RWPE2 (cell line): Measurements from ENCODE around the gene CDC45.

Source experiments
- ATAC-seq: fragments of 200-7000 bp; cut with Tn5 transposase; 3 replicates; pipeline ENCODE4 v1.9.1; 2021; ENCODE audit warnings: low read depth
- DNase-seq: peaks from one replicate; pipeline ENCODE4 v3.0.0-alpha.2; 2020; ENCODE audit warnings: low spot score
- H3K27ac ChIP-seq: fragments of 450-650 bp; 2 replicates; pipeline ENCODE4 v1.5.1; 2017; ENCODE audit warnings: mild to moderate bottlenecking; ENCODE audit not compliant: poor library complexity, severe bottlenecking
- H3K27me3 ChIP-seq: fragments of 250-450 bp; sonication (Bioruptor Pico); 2 replicates; pipeline ENCODE4 v1.5.1; 2021; ENCODE audit warnings: mild to moderate bottlenecking, moderate library complexity; ENCODE audit not compliant: insufficient read depth, poor library complexity, severe bottlenecking
- H3K36me3 ChIP-seq: fragments of 250-450 bp; sonication (Bioruptor Pico); 2 replicates; pipeline ENCODE4 v1.5.1; 2020; ENCODE audit warnings: low read depth, mild to moderate bottlenecking, moderate library complexity
- H3K4me1 ChIP-seq: fragments of 250-450 bp; sonication (Bioruptor Pico); 2 replicates; pipeline ENCODE4 v1.5.1; 2021; ENCODE audit warnings: mild to moderate bottlenecking, moderate library complexity; ENCODE audit not compliant: insufficient read depth, poor library complexity, severe bottlenecking
- H3K4me3 ChIP-seq: fragments of 250-450 bp; sonication (Bioruptor Pico); 2 replicates; pipeline ENCODE4 v1.5.1; 2021; ENCODE audit warnings: mild to moderate bottlenecking, moderate library complexity; ENCODE audit not compliant: severe bottlenecking
- H3K9me3 ChIP-seq: fragments of 250-450 bp; sonication (Bioruptor Pico); 2 replicates; pipeline ENCODE4 v1.5.1; 2021; ENCODE audit warnings: mild to moderate bottlenecking, moderate library complexity; ENCODE audit not compliant: severe bottlenecking
- TF ChIP-seq, protein P1 (sequence below): fragments of 450-650 bp; IDR thresholded peaks from one replicate; pipeline ENCODE4 v1.5.1; 2017; ENCODE audit warnings: mild to moderate bottlenecking, moderate library complexity; ENCODE audit not compliant: poor library complexity, severe bottlenecking

Gene CDC45

GRCh38 chr22:19569976-19570375, 90.3 kb downstream of the CDC45 start:
- TF ChIP-seq, protein P1, sequence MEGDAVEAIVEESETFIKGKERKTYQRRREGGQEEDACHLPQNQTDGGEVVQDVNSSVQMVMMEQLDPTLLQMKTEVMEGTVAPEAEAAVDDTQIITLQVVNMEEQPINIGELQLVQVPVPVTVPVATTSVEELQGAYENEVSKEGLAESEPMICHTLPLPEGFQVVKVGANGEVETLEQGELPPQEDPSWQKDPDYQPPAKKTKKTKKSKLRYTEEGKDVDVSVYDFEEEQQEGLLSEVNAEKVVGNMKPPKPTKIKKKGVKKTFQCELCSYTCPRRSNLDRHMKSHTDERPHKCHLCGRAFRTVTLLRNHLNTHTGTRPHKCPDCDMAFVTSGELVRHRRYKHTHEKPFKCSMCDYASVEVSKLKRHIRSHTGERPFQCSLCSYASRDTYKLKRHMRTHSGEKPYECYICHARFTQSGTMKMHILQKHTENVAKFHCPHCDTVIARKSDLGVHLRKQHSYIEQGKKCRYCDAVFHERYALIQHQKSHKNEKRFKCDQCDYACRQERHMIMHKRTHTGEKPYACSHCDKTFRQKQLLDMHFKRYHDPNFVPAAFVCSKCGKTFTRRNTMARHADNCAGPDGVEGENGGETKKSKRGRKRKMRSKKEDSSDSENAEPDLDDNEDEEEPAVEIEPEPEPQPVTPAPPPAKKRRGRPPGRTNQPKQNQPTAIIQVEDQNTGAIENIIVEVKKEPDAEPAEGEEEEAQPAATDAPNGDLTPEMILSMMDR: no peak
- Histone ChIP-seq H3K4me3 (no peak overlapping the region), H3K27ac (no peak overlapping the region), H3K4me1 (peaks cover 13% of the 10 kb centered on the region), H3K27me3 (no peaks in the 10 kb centered on the region), H3K36me3 (no peaks in the 10 kb centered on the region), H3K9me3 (no peaks in the 10 kb centered on the region)
- DNase-seq (no peak), ATAC-seq (no peak)
